ENCODE results near the gene ACADS.

DNA sequence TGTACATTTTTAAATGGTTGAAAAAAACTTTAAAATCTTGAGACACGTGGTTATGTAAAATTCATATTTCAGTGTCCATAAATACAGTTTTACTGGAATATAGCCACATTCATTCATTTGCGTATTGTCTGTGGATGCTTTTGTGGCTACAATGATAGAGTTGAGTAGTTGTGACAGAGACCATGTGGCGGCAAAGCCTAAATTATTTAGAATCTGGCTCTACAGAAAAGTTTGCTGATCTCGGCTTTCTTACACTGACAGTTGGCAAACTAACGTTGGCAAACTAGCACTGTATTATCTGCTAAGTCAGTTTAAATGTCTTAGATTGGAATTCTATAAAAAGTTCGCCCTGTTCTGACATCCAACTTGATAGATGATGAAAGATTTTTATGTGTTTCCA lies 13.0 kb upstream of the ACADS start:
- TF ChIP-seq, protein P1, sequence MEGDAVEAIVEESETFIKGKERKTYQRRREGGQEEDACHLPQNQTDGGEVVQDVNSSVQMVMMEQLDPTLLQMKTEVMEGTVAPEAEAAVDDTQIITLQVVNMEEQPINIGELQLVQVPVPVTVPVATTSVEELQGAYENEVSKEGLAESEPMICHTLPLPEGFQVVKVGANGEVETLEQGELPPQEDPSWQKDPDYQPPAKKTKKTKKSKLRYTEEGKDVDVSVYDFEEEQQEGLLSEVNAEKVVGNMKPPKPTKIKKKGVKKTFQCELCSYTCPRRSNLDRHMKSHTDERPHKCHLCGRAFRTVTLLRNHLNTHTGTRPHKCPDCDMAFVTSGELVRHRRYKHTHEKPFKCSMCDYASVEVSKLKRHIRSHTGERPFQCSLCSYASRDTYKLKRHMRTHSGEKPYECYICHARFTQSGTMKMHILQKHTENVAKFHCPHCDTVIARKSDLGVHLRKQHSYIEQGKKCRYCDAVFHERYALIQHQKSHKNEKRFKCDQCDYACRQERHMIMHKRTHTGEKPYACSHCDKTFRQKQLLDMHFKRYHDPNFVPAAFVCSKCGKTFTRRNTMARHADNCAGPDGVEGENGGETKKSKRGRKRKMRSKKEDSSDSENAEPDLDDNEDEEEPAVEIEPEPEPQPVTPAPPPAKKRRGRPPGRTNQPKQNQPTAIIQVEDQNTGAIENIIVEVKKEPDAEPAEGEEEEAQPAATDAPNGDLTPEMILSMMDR (IDR thresholded peaks at IDR 0.05) = no peak
- TF ChIP-seq POLR2A (IDR thresholded peaks at IDR 0.05) = no peak
